ENCODE results near the gene DDX39A. TPM values are rescaled to one million over a fixed set of nuclear protein-coding genes. Genes with fewer than 3 reads are reported as not detected.
"Not testable (repeated sequence)": the region's sequence is repeated elsewhere in the genome, so short reads cannot be mapped to it uniquely, and the experiment has no call there.

Gene DDX39A
- total RNA-seq, 3 donors from 2014 or later: 56.9 to 85.5 (median 66.5) TPM

DNA sequence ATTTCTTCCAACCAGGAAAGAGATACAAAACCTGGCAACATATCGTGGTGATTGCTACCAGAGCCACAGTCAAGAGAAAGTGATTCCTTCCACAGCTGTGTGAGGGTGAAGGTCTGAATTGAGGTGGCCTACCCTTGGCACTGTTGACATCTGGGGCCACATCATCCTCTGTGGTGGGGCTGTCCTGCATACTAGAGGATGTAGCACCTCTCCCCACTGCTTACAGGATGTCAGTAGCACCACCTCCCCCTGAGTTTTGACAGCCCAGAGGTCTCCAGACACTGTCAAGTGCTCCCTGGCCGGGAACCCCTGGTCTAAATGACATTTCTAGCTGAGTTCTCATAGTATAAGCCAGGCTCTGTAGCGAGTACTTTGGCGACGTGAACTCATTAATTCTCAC lies 40.6 kb upstream of the DDX39A start:
- Histone ChIP-seq H3K4me1 (ENCODE audit: low read depth) (no peaks in the 10 kb centered on the region), H3K9me3 (no peaks in the 10 kb centered on the region), H3K4me3 (no peak overlapping the region), H3K36me3 (ENCODE audit: low read depth) (no peaks in the 10 kb centered on the region)
- ATAC-seq: peak; percentile 55
- intact Hi-C loops (cut with DNase I, micrococcal nuclease): no loop called here
- TF ChIP-seq, protein P1, sequence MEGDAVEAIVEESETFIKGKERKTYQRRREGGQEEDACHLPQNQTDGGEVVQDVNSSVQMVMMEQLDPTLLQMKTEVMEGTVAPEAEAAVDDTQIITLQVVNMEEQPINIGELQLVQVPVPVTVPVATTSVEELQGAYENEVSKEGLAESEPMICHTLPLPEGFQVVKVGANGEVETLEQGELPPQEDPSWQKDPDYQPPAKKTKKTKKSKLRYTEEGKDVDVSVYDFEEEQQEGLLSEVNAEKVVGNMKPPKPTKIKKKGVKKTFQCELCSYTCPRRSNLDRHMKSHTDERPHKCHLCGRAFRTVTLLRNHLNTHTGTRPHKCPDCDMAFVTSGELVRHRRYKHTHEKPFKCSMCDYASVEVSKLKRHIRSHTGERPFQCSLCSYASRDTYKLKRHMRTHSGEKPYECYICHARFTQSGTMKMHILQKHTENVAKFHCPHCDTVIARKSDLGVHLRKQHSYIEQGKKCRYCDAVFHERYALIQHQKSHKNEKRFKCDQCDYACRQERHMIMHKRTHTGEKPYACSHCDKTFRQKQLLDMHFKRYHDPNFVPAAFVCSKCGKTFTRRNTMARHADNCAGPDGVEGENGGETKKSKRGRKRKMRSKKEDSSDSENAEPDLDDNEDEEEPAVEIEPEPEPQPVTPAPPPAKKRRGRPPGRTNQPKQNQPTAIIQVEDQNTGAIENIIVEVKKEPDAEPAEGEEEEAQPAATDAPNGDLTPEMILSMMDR (IDR thresholded peaks at IDR 0.05): no peak
- no peak for DNase-seq

DNA sequence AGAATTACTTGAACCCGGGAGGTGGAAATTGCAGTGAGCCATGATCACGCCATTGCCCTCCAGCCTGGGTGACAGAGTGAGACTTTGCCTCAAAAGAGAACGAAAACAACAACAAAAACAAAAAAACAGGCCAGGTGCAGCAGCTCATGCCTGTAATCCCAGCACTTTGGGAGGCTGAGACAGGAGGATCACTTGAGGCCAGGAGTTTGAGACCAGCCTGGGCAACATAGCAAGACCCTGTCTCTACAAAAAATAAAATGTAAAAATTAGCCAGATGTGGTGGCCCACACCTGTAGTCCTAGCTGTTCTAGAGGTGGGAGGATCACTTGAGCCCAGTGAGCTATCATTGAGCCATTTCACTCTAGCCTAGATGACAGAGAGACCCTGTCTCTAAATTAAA lies 33.2 kb upstream of the DDX39A start:
- H3K4me1 ChIP-seq (ENCODE audit: low read depth); intact Hi-C loops (cut with DNase I, micrococcal nuclease); H3K36me3 ChIP-seq (ENCODE audit: low read depth); DNase-seq; ATAC-seq; H3K9me3 ChIP-seq; H3K4me3 ChIP-seq: not testable (repeated sequence)

DNA sequence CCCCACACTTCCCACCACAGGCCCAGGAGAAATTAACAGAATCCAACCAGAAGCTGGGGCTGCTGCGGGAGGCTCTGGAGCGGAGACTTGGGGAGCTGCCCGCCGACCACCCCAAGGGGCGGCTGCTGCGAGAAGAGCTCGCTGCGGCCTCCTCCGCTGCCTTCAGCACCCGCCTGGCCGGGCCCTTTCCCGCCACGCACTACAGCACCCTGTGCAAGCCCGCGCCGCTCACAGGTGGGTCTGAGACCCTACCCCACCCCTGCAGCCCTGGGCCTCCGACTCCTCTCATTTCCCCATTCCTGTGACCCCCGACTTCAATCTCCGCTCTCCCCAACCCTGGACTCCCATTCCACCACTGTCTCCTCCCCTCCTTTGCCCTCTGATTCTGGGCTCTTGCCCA lies 31.7 kb upstream of the DDX39A start:
- no peaks in the 10 kb centered on the region for H3K36me3 ChIP-seq (ENCODE audit: low read depth)
- no peaks in the 10 kb centered on the region for H3K4me1 ChIP-seq (ENCODE audit: low read depth)
- DNase-seq (no peak), ATAC-seq (no peak)
- TF ChIP-seq, protein P1 (IDR thresholded peaks at IDR 0.05): no peak
- intact Hi-C loops (cut with DNase I, micrococcal nuclease): no loop called here
- H3K9me3 ChIP-seq: no peaks in the 10 kb centered on the region
- H3K4me3 ChIP-seq: no peak overlapping the region

DNA sequence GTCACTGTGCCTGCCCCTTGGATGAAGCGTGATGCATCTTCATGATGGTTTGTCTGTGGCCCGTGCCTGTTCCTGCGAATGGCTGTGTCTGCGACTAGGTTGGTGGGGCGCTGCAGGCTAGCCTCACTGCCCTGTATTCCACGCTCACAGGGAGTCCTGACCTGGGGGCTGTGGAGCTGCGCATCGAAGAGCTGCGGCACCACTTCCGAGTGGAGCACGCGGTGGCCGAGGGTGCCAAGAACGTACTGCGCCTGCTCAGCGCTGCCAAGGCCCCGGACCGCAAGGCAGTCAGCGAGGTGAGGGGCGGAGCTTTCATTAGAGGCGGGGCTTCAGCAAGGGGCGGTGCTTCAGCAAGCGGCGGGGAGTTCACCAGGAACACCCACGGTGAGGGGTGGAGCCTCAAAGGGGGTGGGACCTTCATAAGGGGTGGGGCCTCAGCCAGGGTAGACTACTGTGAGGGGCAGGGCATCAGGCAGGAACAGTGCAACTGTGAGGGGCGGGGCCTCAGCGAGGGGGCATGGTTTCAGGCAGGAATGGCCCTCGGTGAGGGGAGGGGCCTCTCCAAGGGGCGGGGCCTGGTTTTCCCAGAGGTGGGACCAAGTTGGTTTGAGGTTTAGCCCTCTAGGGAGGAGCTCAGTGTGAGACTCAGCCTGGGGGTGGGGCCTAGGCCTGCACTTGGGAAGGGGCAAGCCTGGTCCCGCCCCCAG lies 31.2 kb upstream of the DDX39A start:
- H3K36me3 ChIP-seq (ENCODE audit: low read depth): no peaks in the 10 kb centered on the region
- peak; percentile 72 for ATAC-seq
- TF ChIP-seq, protein P1 (IDR thresholded peaks at IDR 0.05): no peak
- H3K9me3 ChIP-seq: no peaks in the 10 kb centered on the region
- DNase-seq: peak; percentile 30 to 68 (median 39)
- H3K4me3 ChIP-seq: no peak overlapping the region
- intact Hi-C loops (cut with DNase I, micrococcal nuclease): no loop called here
- H3K4me1 ChIP-seq (ENCODE audit: low read depth): no peaks in the 10 kb centered on the region

DNA sequence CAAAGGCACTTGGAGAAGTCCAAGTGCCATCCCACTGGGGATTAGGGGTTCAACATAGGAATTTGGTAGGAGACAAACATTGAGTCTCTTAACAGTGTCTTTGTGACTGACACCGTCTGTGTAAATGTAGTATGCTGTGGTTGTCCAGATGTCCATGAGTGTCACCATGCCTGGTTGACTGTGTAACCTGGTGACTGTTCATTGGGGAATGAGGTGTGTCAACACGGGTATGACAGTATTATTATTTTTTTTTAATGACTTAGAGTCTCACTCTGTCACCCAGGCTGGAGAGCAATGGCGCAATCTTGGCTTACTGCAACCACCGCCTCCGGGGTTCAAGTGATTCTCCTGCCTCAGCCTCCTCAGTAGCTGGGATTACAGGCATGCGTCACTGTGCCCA lies 30.2 kb upstream of the DDX39A start:
- TF ChIP-seq, protein P1 (IDR thresholded peaks at IDR 0.05): no peak
- intact Hi-C loops (cut with DNase I, micrococcal nuclease): no loop called here
- ATAC-seq (no peak), DNase-seq (no peak)
- Histone ChIP-seq H3K4me1 (ENCODE audit: low read depth) (no peaks in the 10 kb centered on the region), H3K36me3 (ENCODE audit: low read depth) (peaks cover 3% of the 10 kb centered on the region), H3K4me3 (no peak overlapping the region), H3K9me3 (no peaks in the 10 kb centered on the region)

DNA sequence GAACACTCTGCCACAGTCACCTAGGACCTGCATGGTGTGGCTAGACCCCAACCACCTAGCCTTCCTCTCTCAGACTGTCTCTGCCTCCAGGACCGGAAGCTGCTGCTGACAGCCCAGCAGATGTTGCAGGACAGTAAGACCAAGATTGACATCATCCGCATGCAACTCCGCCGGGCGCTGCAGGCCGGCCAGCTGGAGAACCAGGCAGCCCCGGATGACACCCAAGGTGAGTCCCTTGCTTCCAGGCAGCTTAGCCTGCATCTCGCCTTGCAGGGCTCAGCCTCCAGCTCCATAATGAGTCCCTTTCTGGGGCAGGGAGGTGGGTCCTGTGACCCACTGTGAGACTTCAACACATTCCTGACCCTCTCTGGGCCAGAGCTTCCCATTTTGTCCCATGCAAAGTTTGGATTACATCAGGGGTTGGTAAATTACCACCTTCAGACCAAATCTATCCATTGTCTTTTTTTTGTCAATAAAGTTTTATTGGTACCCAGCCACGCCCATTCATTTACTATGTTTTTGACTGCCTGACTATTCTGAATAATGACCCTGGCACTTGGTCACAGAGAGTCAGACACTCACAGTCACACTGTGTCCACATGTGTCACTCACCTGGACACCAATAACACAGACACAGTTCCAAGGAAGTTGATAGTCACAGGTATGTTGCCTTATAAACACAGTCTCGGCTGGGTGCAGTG lies 27.3 kb upstream of the DDX39A start:
- DNase-seq: no peak
- no peak overlapping the region for H3K4me3 ChIP-seq
- peaks cover 3% of the 10 kb centered on the region for H3K36me3 ChIP-seq (ENCODE audit: low read depth)
- ATAC-seq: peak; percentile 36
- no peaks in the 10 kb centered on the region for H3K9me3 ChIP-seq
- TF ChIP-seq, protein P1 (IDR thresholded peaks at IDR 0.05): no peak
- no peaks in the 10 kb centered on the region for H3K4me1 ChIP-seq (ENCODE audit: low read depth)
- intact Hi-C loops (cut with DNase I, micrococcal nuclease): no loop called here

Measured in mucosa of descending colon (tissue), 3 donors.